GM12878 (cell line): ENCODE data around the gene MDFIC. TPM values are rescaled to one million over a fixed set of nuclear protein-coding genes. Genes with fewer than 3 reads are reported as not detected.

ENCODE experiments used
- ATAC-seq: fragments of 200-7000 bp; cut with Tn5 transposase; 3 replicates; pipeline ENCODE4 v1.9.1; 2020; ENCODE audit warnings: mild to moderate bottlenecking, moderate library complexity
- BruUV-seq: library from RNA; stranded (reverse); fragments of 400-500 nt; replicated peaks from 2 replicates; lab custom pipeline; 2021; lab: Mats Ljungman, UMichigan
- CTCF ChIA-PET: fragments of 300-600 bp; sonication (Branson Sonifier 250); formaldehyde crosslinking; extraction: SDS; loops from one replicate; lab custom pipeline; 2021; ENCODE audit warnings: inconsistent platforms; lab: Yijun Ruan, JAX
- POLR2A ChIA-PET: fragments of 350-600 bp; formaldehyde crosslinking; extraction: SDS; loops from one replicate; lab custom pipeline; 2021; ENCODE audit warnings: inconsistent platforms; lab: Charles Lee
- RAD21 ChIA-PET: fragments of 300-600 bp; sonication (Branson Sonifier 250); formaldehyde crosslinking; loops from one replicate; lab custom pipeline; 2023; ENCODE audit warnings: antibody characterized with exemption; ENCODE audit not compliant: unreplicated experiment; lab: Charles Lee
- SMC1A ChIA-PET: fragments of 300-600 bp; sonication (Branson Sonifier 250); formaldehyde crosslinking; loops from one replicate; lab custom pipeline; 2023; ENCODE audit not compliant: unreplicated experiment, uncharacterized antibody; lab: Charles Lee
- DNase-seq: peaks from one replicate; pipeline ENCODE4 v3.0.0-alpha.2; 2011; ENCODE audit warnings: low read depth, low spot score
- FAIRE-seq: peaks from 3 replicates; lab custom pipeline; 2011; peaks lifted over from hg19 to GRCh38; lab: Jason Lieb, UNC
- H2AFZ ChIP-seq: 2 replicates; pipeline ENCODE4 v1.6.0; 2011; ENCODE audit warnings: low read depth, low read length, control low read depth; ENCODE audit not compliant: control insufficient read depth
- H3K27ac ChIP-seq: 2 replicates; pipeline ENCODE4 v1.5.1; 2011; ENCODE audit warnings: control low read depth; ENCODE audit not compliant: control insufficient read depth, insufficient read depth
- H3K27me3 ChIP-seq, 2 experiments: replicated peaks in 1 of 2; 2 replicates each; pipeline versions ENCODE4 v1.6.0 to v1.6.1; 2011; ENCODE audit warnings: low read length in 1 of 2; ENCODE audit not compliant: control insufficient read depth in 2 of 2, insufficient read depth in 2 of 2
- H3K36me3 ChIP-seq, 2 experiments: 2 replicates each; pipeline ENCODE4 v1.5.1; 2011; ENCODE audit warnings: low read length in 1 of 2; ENCODE audit not compliant: control insufficient read depth in 2 of 2, insufficient read depth in 2 of 2
- H3K4me1 ChIP-seq: 2 replicates; pipeline ENCODE4 v1.6.1; 2011; ENCODE audit warnings: mild to moderate bottlenecking, low read length, moderate library complexity, mixed read lengths; ENCODE audit not compliant: control insufficient read depth, insufficient read depth
- H3K4me2 ChIP-seq: 2 replicates; pipeline ENCODE4 v1.6.0; 2011; ENCODE audit warnings: control low read depth; ENCODE audit not compliant: control insufficient read depth, insufficient read depth
- H3K4me3 ChIP-seq: fragments of 200-600 bp; sonication (generic); 2 replicates; pipeline ENCODE4 v1.5.1; 2016
- H3K79me2 ChIP-seq: 2 replicates; pipeline ENCODE4 v1.6.0; 2011; ENCODE audit warnings: low read length; ENCODE audit not compliant: control insufficient read depth, insufficient read depth
- H3K9ac ChIP-seq: 2 replicates; pipeline ENCODE4 v1.8.0; 2011; ENCODE audit warnings: low read length, control low read depth, mixed read lengths; ENCODE audit not compliant: control insufficient read depth, insufficient read depth
- H3K9me3 ChIP-seq: replicated peaks from 3 replicates; pipeline ENCODE4 v1.5.1; 2011; ENCODE audit warnings: mild to moderate bottlenecking, low read length; ENCODE audit not compliant: control insufficient read depth, insufficient read depth
- H4K20me1 ChIP-seq: 2 replicates; pipeline ENCODE4 v1.6.0; 2011; ENCODE audit not compliant: control insufficient read depth, insufficient read depth
- BMI1 ChIP-seq: fragments of 450-650 bp; IDR thresholded peaks from 2 replicates; pipeline ENCODE4 v1.6.1; 2016; ENCODE audit warnings: mild to moderate bottlenecking, moderate library complexity, borderline replicate concordance
- CHD1 ChIP-seq: IDR thresholded peaks from 2 replicates; pipeline ENCODE4 v1.6.1; 2012; ENCODE audit warnings: low read depth, low read length, improper control_type of control experiment
- CHD2 ChIP-seq: IDR thresholded peaks from 2 replicates; pipeline ENCODE4 v1.6.1; 2011; ENCODE audit warnings: low read depth, low read length, improper control_type of control experiment, borderline replicate concordance
- CREM ChIP-seq: IDR thresholded peaks from 2 replicates; pipeline ENCODE4 v1.6.1; 2014; ENCODE audit warnings: antibody characterized with exemption, low read depth
- EP300 ChIP-seq, 2 experiments: fragments of 150-350 bp in 1 of 2; IDR thresholded peaks; 2 replicates each; pipeline ENCODE4 v1.6.1; 2011 to 2012; ENCODE audit warnings: low read depth in 2 of 2, low read length in 2 of 2, borderline replicate concordance in 1 of 2, improper control_type of control experiment in 1 of 2, inconsistent platforms in 1 of 2; ENCODE audit not compliant: control insufficient read depth in 1 of 2
- FOXM1 ChIP-seq: IDR thresholded peaks from 2 replicates; pipeline ENCODE4 v1.6.1; 2012; ENCODE audit warnings: low read depth, mild to moderate bottlenecking, inconsistent platforms, low read length, moderate library complexity
- JUNB ChIP-seq: IDR thresholded peaks from 2 replicates; pipeline ENCODE4 v1.6.1; 2016; ENCODE audit warnings: antibody characterized with exemption, mild to moderate bottlenecking
- MEF2A ChIP-seq: IDR thresholded peaks from 2 replicates; pipeline ENCODE4 v1.6.1; 2011; ENCODE audit warnings: low read depth, mild to moderate bottlenecking, low read length, moderate library complexity; ENCODE audit not compliant: insufficient read depth
- MTA2 ChIP-seq: fragments of 450-650 bp; IDR thresholded peaks from 2 replicates; pipeline ENCODE4 v1.6.1; 2016; ENCODE audit warnings: low read depth, mild to moderate bottlenecking, moderate library complexity
- NFIC ChIP-seq: IDR thresholded peaks from 2 replicates; pipeline ENCODE4 v1.6.1; 2012; ENCODE audit warnings: low read depth, mild to moderate bottlenecking, inconsistent platforms, low read length, moderate library complexity
- PKNOX1 ChIP-seq: fragments of 450-650 bp; IDR thresholded peaks from 2 replicates; pipeline ENCODE4 v1.6.1; 2016; ENCODE audit warnings: mild to moderate bottlenecking
- RAD51 ChIP-seq: fragments of 450-650 bp; IDR thresholded peaks from 2 replicates; pipeline ENCODE4 v1.6.1; 2016; ENCODE audit warnings: moderate library complexity, mild to moderate bottlenecking, inconsistent platforms
- RB1 ChIP-seq: fragments of 450-650 bp; formaldehyde crosslinking; IDR thresholded peaks from 2 replicates; pipeline ENCODE4 v1.6.1; 2017; ENCODE audit warnings: mild to moderate bottlenecking, borderline replicate concordance
- RELB ChIP-seq: fragments of 450-650 bp; IDR thresholded peaks from 2 replicates; pipeline ENCODE4 v1.6.1; 2017; ENCODE audit warnings: low read depth, mild to moderate bottlenecking, moderate library complexity
- RUNX3 ChIP-seq: IDR thresholded peaks from 2 replicates; pipeline ENCODE4 v1.6.1; 2012; ENCODE audit warnings: low read length, inconsistent platforms
- STAT1 ChIP-seq: fragments of 450-650 bp; conservative IDR thresholded peaks from 2 replicates; pipeline ENCODE4 v1.6.1; 2014; ENCODE audit warnings: antibody characterized with exemption, mild to moderate bottlenecking
- TBL1XR1 ChIP-seq: IDR thresholded peaks from 2 replicates; pipeline ENCODE4 v1.6.1; 2012; ENCODE audit warnings: low read depth, low read length, improper control_type of control experiment
- ZBED1 ChIP-seq: IDR thresholded peaks from 2 replicates; pipeline ENCODE4 v1.6.1; 2016; ENCODE audit warnings: borderline replicate concordance
- WGBS: methylation state at CpG from one replicate; pipeline ENCODE4 v1.1.6; 2016; ENCODE audit warnings: low lambda C conversion rate; ENCODE audit not compliant: insufficient replicate concordance, insufficient coverage; ENCODE audit errors: missing lambda C conversion rate; 5-methylcytosine and 5-hydroxymethylcytosine counted together
- in situ Hi-C: fragments of 300-500 bp; cut with MboI; formaldehyde crosslinking; loops from 9 replicates; pipeline ENCODE4 v1.14.3; 2018; ENCODE audit warnings: mixed read lengths
- intact Hi-C: fragments of 100-400 bp; cut with micrococcal nuclease; formaldehyde crosslinking; loops from one replicate; pipeline ENCODE4 v1.14.2; 2022; ENCODE audit not compliant: unreplicated experiment
- polyA plus RNA-seq, 11 experiments: library from polyadenylated mRNA; depleted of rRNA in 4 of 11; unstranded in 6 of 11; stranded (reverse) in 5 of 11; fragments of >200 nt; fragmentation: Nextera tagmentation in 4 of 11; fragmentation: Illumina TruSeq in 1 of 11; extraction: Ambion mirVana in 4 of 11; extraction: Trizol in 1 of 11; gene quantifications; 1 replicate in 1 of 11; 2 replicates in 10 of 11; pipeline versions ENCODE4 v1.2.1 to v1.2.3, GENCODE V29; 2011 to 2016; ENCODE audit warnings: inconsistent platforms in 2 of 11, missing spikeins in 2 of 11, low read depth in 1 of 11
- total RNA-seq, 4 experiments: library from RNA; depleted of rRNA in 3 of 4; stranded (reverse); fragments of >200 nt in 3 of 4; fragmentation: Illumina TruSeq in 1 of 4; extraction: Trizol in 1 of 4; gene quantifications; 2 replicates each; pipeline versions ENCODE4 v1.2.1 to v1.2.3, GENCODE V29; 2013 to 2021
- TF ChIP-seq, protein P1 (sequence below): fragments of 450-650 bp; conservative IDR thresholded peaks from 2 replicates; pipeline ENCODE4 v1.6.1; 2017; ENCODE audit warnings: mild to moderate bottlenecking, moderate library complexity

Gene MDFIC
- total and polyA plus RNA-seq, 10 of the 15 experiments (the other 5 are each of a cell fraction or from before 2014, with no cell fraction given): 7.3 to 58.4 (median 40.0) TPM

GRCh38 chr7:114930829-114931655, 9.1 kb downstream of the MDFIC start:
- H3K9me3 ChIP-seq: no peaks in the 10 kb centered on the region
- H3K27me3 ChIP-seq: no peaks in the 10 kb centered on the region
- H3K4me2 ChIP-seq: peak overlapping the region; percentile 92
- intact Hi-C loops (no loop called here), in situ Hi-C loops (no loop called here)
- CTCF ChIA-PET: interaction anchor here (1.1 to 3.0 kb wide), 4 partner anchors 7 to 13 kb away, joined by 4 to 26 read pairs (median 15); no protein-coding TSS in a partner anchor
- peak overlapping the region; percentile 62 for H3K4me3 ChIP-seq
- peak overlapping the region; percentile 33 for H3K9ac ChIP-seq
- TSS peak; percentile 87 for BruUV-seq
- ATAC-seq (peak; percentile 49), DNase-seq (no peak), FAIRE-seq (no peak)
- RAD21 ChIA-PET: interaction anchor here (1.0 to 7.3 kb wide), 8 partner anchors 6 to 66 kb away, joined by 4 to 80 read pairs (median 6); no protein-coding TSS in a partner anchor
- H3K4me1 ChIP-seq: peaks cover 26% of the 10 kb centered on the region
- H3K36me3 ChIP-seq: no peaks in the 10 kb centered on the region
- H3K27ac ChIP-seq: peak overlapping the region; percentile 92
- POLR2A ChIA-PET: no interaction called here
- no peak overlapping the region for H2AFZ ChIP-seq
- peaks cover 98% of the 10 kb centered on the region for H3K79me2 ChIP-seq
- SMC1A ChIA-PET: interaction anchor here (1.0 to 15.8 kb wide), 10 partner anchors 6 to 65 kb away, joined by 3 to 154 read pairs (median 10); partner anchors contain the start of gene MDFIC
- no peaks in the 10 kb centered on the region for H4K20me1 ChIP-seq
- WGBS: under 1% methylated on average over 6 of the region's 6 CpGs
- peak; percentile 90 for TF ChIP-seq RUNX3
- TF ChIP-seq PKNOX1: 0 out of 2 replicates have a peak, but pooled peaks have one; percentile 5
- TF ChIP-seq RB1: no peak; the same call in 1 of the 2 replicates
- peak; percentile 40; the same call in 1 of the 2 replicates for TF ChIP-seq CREM
- TF ChIP-seq STAT1: no peak
- no peak for TF ChIP-seq CHD2
- TF ChIP-seq JUNB: peak; percentile 54
- TF ChIP-seq CHD1: 0 out of 2 replicates have a peak, but pooled peaks have one; percentile 12
- TF ChIP-seq BMI1: 0 out of 2 replicates have a peak, but pooled peaks have one; percentile 12
- TF ChIP-seq ZBED1: 0 out of 2 replicates have a peak, but pooled peaks have one; percentile 18
- TF ChIP-seq, protein P1, sequence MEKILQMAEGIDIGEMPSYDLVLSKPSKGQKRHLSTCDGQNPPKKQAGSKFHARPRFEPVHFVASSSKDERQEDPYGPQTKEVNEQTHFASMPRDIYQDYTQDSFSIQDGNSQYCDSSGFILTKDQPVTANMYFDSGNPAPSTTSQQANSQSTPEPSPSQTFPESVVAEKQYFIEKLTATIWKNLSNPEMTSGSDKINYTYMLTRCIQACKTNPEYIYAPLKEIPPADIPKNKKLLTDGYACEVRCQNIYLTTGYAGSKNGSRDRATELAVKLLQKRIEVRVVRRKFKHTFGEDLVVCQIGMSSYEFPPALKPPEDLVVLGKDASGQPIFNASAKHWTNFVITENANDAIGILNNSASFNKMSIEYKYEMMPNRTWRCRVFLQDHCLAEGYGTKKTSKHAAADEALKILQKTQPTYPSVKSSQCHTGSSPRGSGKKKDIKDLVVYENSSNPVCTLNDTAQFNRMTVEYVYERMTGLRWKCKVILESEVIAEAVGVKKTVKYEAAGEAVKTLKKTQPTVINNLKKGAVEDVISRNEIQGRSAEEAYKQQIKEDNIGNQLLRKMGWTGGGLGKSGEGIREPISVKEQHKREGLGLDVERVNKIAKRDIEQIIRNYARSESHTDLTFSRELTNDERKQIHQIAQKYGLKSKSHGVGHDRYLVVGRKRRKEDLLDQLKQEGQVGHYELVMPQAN: peak; percentile 43; the same call in 1 of the 2 replicates
- peak; percentile 21; the same call in 1 of the 2 replicates for TF ChIP-seq RAD51
- TF ChIP-seq TBL1XR1: peak; percentile 43; the same call in 1 of the 2 replicates
- peak; percentile 56; the same call in 1 of the 2 replicates for TF ChIP-seq MEF2A
- TF ChIP-seq NFIC: peak; percentile 85
- TF ChIP-seq RELB: peak; percentile 68
- TF ChIP-seq FOXM1: peak; percentile 73; the same call in 1 of the 2 replicates
- TF ChIP-seq EP300 (IDR thresholded peaks at IDR 0.05; ENCODE audit: borderline replicate concordance in 1 of 2, control insufficient read depth in 1 of 2, low read depth in 2 of 2, low read length in 2 of 2): peak in 1 of 2 experiments; percentile 73; a peak in 2 of 4 replicates
- TF ChIP-seq MTA2: peak; percentile 58
